ENCODE results near the gene PIK3R6. TPM values are rescaled to one million over a fixed set of nuclear protein-coding genes. Genes with fewer than 3 reads are reported as not detected.

The PIK3R6 gene
- total and polyA plus RNA-seq, 2 donors (not counting 1 experiment from before 2014, with no cell fraction given) = 2.8 to 11.0 TPM

DNA sequence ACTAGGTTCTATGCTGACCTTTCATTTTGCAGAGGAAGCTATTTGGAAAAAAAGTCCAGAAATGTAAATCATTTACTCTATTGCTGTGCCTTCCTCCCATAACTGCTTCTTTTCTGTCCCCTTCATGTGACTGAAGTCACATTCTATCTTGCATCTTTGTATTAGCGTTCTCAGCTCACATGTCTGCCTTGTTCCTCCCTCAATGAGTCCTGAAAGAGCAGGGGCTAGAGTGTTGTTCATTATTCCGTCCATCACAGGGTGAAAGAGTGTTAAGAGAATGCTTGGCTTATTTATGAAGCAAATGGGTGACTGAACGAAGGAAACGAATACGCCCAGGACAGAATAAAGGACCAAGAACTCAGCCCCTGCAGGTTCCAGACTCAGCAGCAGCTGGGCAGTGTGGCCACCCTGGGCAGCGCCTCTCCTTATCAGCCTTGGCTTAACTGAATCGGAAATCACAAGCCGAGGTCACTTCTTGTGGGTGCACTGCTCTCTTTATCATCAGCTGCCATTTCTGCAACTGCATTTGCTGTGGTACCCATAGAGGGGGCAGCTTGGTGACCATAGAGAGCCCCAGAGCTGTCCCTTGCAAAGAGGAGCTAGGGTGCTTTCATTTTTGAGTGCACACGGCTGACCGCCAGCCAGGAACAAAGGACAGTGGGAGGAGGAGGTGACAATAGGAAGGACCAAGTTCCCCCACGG, 1.8 kb upstream of the PIK3R6 start:
- Histone ChIP-seq H4K20me1 (ENCODE audit: control insufficient read depth, insufficient read depth, low read length, poor library complexity, severe bottlenecking) (no peaks in the 10 kb centered on the region), H3K4me1 (ENCODE audit: control insufficient read depth in 2 of 2, insufficient read depth in 2 of 2, low read length in 2 of 2) (peaks cover 5 to 28% of the 10 kb centered on the region in 2 donors), H2AFZ (ENCODE audit: insufficient read depth, low read depth, low read length, poor library complexity, severe bottlenecking) (no peak overlapping the region), H3K27me3 (replicated peaks in 1 of 4; ENCODE audit: control extremely low read depth in 1 of 4, control insufficient read depth in 3 of 4, insufficient read depth in 4 of 4, low read length in 3 of 4) (no peaks in the 10 kb centered on the region), H3K4me3 (ENCODE audit: control extremely low read depth in 1 of 5, extremely low read depth in 1 of 5, insufficient read depth in 1 of 5, low read depth in 2 of 5, low read length in 4 of 5) (no peak overlapping the region), H3K9me3 (ENCODE audit: control extremely low read depth in 1 of 3, control insufficient read depth in 2 of 3, insufficient read depth in 1 of 3, low read length in 2 of 3) (no peaks in the 10 kb centered on the region), H3K9ac (ENCODE audit: low read length) (no peak overlapping the region), H3K36me3 (replicated peaks in 1 of 2; ENCODE audit: control extremely low read depth in 1 of 2, control insufficient read depth in 1 of 2, extremely low read depth in 1 of 2, insufficient read depth in 2 of 2, low read length in 1 of 2) (no peaks in the 10 kb centered on the region), H3K4me2 (replicated peaks; ENCODE audit: low read depth, low read length, poor library complexity, severe bottlenecking) (no peak overlapping the region), H3K79me2 (ENCODE audit: control insufficient read depth, insufficient read depth, low read length) (no peaks in the 10 kb centered on the region), H3K27ac (ENCODE audit: low read length in 2 of 2) (no peak overlapping the region)
- DNase-seq (no peak), ATAC-seq (ENCODE audit: low read depth) (no peak)
- ChIA-PET CTCF (interaction anchor here (0.6 to 1.1 kb wide), 3 partner anchors 20 to 129 kb away, joined by 3 read pairs; no protein-coding TSS in a partner anchor), POLR2A (no interaction called here)
- H3K9me3 Mint-ChIP-seq (ENCODE audit: insufficient read depth) = no peaks in the 10 kb centered on the region
- intact Hi-C loops (cut with micrococcal nuclease) = no loop called here
- H3K27me3 Mint-ChIP-seq = no peaks in the 10 kb centered on the region
- H3K4me1 Mint-ChIP-seq = peaks cover 27% of the 10 kb centered on the region
- no peak for TF ChIP-seq EZH2 (IDR thresholded peaks at IDR 0.05; ENCODE audit: borderline replicate concordance, insufficient read depth, low read depth, low read length, poor library complexity, severe bottlenecking)
- TF ChIP-seq CTCF (IDR thresholded peaks at IDR 0.05) = no peak
- WGBS (ENCODE audit: insufficient coverage) = 97% methylated on average over 8 of the region's 11 CpGs
- no peak overlapping the region for H3K27ac Mint-ChIP-seq
- H3K4me3 Mint-ChIP-seq = no peak overlapping the region

- no peaks in the 10 kb centered on the region for H3K27me3 ChIP-seq (replicated peaks in 1 of 4; ENCODE audit: control extremely low read depth in 1 of 4, control insufficient read depth in 3 of 4, insufficient read depth in 4 of 4, low read length in 3 of 4)
- no peak overlapping the region for H2AFZ ChIP-seq (ENCODE audit: insufficient read depth, low read depth, low read length, poor library complexity, severe bottlenecking)
- no peak overlapping the region for H3K27ac ChIP-seq (ENCODE audit: low read length in 2 of 2)
- ATAC-seq (ENCODE audit: low read depth) (no peak), DNase-seq (no peak)
- peaks cover 5 to 28% of the 10 kb centered on the region in 2 donors for H3K4me1 ChIP-seq (ENCODE audit: control insufficient read depth in 2 of 2, insufficient read depth in 2 of 2, low read length in 2 of 2)
- H3K27me3 Mint-ChIP-seq = no peaks in the 10 kb centered on the region
- no peak overlapping the region for H3K4me3 ChIP-seq (ENCODE audit: control extremely low read depth in 1 of 5, extremely low read depth in 1 of 5, insufficient read depth in 1 of 5, low read depth in 2 of 5, low read length in 4 of 5)
- peaks cover 27% of the 10 kb centered on the region for H3K4me1 Mint-ChIP-seq
- POLR2A ChIA-PET = no interaction called here
- TF ChIP-seq CTCF (IDR thresholded peaks at IDR 0.05) = no peak
- no peaks in the 10 kb centered on the region for H3K9me3 ChIP-seq (ENCODE audit: control extremely low read depth in 1 of 3, control insufficient read depth in 2 of 3, insufficient read depth in 1 of 3, low read length in 2 of 3)
- H3K9me3 Mint-ChIP-seq (ENCODE audit: insufficient read depth) = no peaks in the 10 kb centered on the region
- H3K4me3 Mint-ChIP-seq = no peak overlapping the region
- H3K9ac ChIP-seq (ENCODE audit: low read length) = no peak overlapping the region
- H3K79me2 ChIP-seq (ENCODE audit: control insufficient read depth, insufficient read depth, low read length) = no peaks in the 10 kb centered on the region
- 45% methylated on average over 3 of the region's 4 CpGs for WGBS (ENCODE audit: insufficient coverage)
- H3K27ac Mint-ChIP-seq = no peak overlapping the region
- intact Hi-C loops (cut with micrococcal nuclease) = no loop called here
- H4K20me1 ChIP-seq (ENCODE audit: control insufficient read depth, insufficient read depth, low read length, poor library complexity, severe bottlenecking) = no peaks in the 10 kb centered on the region
- no peaks in the 10 kb centered on the region for H3K36me3 ChIP-seq (replicated peaks in 1 of 2; ENCODE audit: control extremely low read depth in 1 of 2, control insufficient read depth in 1 of 2, extremely low read depth in 1 of 2, insufficient read depth in 2 of 2, low read length in 1 of 2)
- no peak overlapping the region for H3K4me2 ChIP-seq (replicated peaks; ENCODE audit: low read depth, low read length, poor library complexity, severe bottlenecking)
- CTCF ChIA-PET = interaction anchor here (0.6 to 1.1 kb wide), 3 partner anchors 20 to 129 kb away, joined by 3 read pairs; no protein-coding TSS in a partner anchor
Measured at GRCh38 chr17:8868529-8868951, 1.1 kb upstream of the PIK3R6 start.

Measured in B cell (primary cell).